ENCODE results near the gene CCL13.

Gene CCL13

DNA sequence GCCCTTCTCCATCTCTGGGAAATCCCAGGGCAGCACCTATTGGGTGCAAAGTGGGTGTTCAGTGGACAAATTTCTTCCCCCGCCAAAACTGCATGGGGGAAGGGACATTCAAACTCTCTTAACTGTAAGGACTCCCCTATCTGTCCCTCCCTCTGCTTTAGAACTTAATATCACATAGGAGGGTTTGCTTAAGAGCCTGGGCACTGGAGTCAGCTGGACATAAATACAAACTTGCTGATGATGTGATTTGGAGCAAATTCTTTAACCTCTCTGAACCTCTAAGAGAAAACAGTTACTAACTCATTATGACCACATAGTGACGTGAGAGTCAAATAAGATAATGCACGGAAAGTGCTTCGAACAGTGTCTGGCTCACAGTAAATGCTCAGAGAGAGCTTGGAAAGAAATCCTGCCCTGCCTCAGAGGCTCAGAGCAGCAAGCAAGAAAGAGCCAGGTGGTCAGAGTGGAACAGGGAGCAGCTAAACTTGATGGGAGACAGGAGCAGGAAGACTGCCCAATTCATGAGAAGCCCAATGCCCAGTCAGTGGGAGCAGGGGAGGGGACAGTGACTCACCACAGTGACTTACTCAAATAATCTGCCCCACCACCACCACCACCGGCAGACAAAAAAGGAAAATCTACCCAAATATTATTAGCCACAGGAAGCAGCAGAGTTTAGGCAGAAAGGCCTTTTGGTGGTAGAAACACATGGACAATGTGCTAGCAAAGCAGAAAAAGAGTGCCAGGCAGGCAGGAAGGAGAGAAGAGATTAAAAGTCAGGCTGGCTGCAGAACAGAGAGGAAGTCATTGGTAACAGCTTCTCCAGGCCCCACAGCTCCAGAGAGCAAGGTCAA is 30.6 kb downstream of the CCL13 start:
- FAIRE-seq = no peak

GRCh38 chr17:34387566-34387965 is 31.3 kb downstream of the CCL13 start:
- no peak for FAIRE-seq

GRCh38 chr17:34389126-34389750 is 33.0 kb downstream of the CCL13 start:
- no peak for FAIRE-seq

DNA sequence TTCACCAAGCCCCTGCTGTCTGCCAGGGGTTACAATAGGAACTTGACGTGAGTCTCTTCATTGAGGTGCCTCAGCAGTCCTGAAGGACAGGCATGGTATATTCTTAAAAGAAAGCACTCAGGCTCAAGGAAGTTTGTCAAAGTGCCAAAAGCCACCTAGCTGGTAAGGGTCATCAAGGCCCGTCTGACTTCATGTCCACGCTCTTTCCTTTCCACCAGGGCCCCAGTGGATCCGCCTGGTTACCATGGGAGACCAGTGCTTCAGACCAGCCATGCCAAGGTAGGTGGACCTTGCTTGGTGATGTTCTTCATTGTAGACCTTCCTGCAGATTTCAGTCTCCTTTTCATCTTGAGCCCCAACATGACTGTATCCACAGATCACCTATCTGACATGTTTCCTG is 34.4 kb downstream of the CCL13 start:
- FAIRE-seq = no peak

GRCh38 chr17:34391241-34391640 is 35.0 kb downstream of the CCL13 start:
- no peak for FAIRE-seq

DNA sequence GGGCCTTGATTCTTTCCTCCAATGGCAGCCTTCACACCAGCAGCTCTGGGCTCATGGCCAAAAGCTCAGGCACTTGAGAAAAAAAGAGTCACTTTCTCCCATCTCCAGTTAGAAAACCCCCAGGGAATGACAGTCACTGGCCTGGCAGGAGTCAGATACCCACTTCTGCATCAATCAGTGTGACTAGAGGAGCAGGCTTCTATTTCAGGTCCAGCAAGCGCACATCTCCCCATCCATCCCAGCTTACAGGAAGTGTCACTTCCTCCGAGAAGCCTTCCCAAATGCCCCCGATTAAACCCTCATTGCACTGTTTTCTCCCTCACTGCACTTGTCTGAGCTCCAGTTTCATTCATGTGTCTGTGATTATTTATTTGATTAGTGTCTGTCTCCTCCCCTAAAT is 37.1 kb downstream of the CCL13 start:
- FAIRE-seq = no peak

DNA sequence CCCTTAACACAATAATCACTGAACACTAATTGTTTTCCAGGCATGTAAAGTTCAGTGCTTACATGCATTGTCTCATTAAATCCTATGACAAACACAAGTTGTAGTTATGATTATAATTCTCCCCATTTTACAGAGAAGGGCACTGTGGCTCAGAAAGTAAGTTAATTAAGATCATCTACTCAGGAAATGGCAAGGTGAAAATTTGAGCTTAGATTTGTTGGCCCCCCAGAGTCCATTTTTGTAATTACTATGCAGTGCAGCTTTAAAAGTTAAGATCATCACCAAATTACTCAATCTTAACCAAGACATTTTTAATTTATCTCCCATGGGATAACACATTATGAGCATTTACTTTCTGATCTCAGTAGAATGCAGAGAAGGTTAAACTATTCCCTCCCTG is 41.0 kb downstream of the CCL13 start:
- FAIRE-seq = no peak

DNA sequence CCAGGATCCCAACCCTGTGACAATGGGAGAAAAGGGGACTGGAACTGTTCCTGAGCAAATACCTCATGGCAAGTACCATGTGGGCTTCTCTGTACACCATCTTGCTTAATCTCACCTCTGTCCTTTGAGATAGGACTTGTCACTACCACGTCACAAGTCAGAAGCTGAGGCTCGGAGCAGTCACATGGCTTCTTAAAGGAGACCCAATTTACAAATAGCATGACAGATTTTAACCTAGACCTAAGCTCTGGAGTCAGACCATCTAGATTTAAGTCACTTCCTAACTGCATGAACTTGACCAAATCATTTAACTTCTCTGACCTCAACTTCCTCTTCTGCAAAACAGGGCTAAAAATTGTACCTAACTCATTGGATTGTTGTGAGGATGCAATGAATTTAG is 42.7 kb downstream of the CCL13 start:
- FAIRE-seq = no peak

- FAIRE-seq = no peak
Observed at GRCh38 chr17:34399725-34400124, 43.4 kb downstream of the CCL13 start.

GRCh38 chr17:34400301-34400931 is 44.1 kb downstream of the CCL13 start:
- no peak for FAIRE-seq

GRCh38 chr17:34401165-34401564 is 44.9 kb downstream of the CCL13 start:
- FAIRE-seq = no peak

- no peak for FAIRE-seq
Observed at GRCh38 chr17:34403006-34403405, 46.7 kb downstream of the CCL13 start.

DNA sequence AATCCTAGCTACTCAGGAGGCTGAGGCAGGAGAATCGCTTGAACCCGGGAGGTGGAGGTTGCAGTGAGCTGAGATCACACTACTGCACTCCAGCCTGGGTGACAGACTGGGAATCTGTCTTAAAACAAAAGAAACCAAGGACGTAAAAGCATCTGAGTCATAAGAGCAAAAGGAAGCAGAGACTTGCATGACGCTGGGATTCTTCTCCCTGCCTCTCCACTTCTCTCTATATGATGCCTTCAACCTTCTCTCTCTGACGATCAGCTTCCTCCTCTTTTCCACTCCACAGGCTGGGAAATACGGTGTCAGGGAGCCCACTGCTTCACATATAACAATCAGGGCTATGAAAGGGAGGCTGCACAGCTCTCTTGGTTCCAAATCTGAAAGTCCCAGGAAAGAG is 49.9 kb downstream of the CCL13 start:
- FAIRE-seq = no peak
